Dermis blood vessel endothelial cell (primary cell): Measurements from ENCODE around the gene FAM89B. TPM values are rescaled to one million over a fixed set of nuclear protein-coding genes. Genes with fewer than 3 reads are reported as not detected.

ENCODE experiments used
- DNase-seq: peaks from one replicate; pipeline ENCODE4 v3.0.0; 2010
- total RNA-seq: library from RNA; depleted of rRNA; stranded (reverse); fragments of >200 nt; gene quantifications from 2 replicates; pipeline ENCODE4 v1.2.3, GENCODE V29; 2014

The FAM89B gene
- total RNA-seq, 1 donor from 2014 or later: 24.8 TPM

GRCh38 chr11:65539744-65540289 lies 32.5 kb upstream of the FAM89B start:
- DNase-seq: no peak

DNA sequence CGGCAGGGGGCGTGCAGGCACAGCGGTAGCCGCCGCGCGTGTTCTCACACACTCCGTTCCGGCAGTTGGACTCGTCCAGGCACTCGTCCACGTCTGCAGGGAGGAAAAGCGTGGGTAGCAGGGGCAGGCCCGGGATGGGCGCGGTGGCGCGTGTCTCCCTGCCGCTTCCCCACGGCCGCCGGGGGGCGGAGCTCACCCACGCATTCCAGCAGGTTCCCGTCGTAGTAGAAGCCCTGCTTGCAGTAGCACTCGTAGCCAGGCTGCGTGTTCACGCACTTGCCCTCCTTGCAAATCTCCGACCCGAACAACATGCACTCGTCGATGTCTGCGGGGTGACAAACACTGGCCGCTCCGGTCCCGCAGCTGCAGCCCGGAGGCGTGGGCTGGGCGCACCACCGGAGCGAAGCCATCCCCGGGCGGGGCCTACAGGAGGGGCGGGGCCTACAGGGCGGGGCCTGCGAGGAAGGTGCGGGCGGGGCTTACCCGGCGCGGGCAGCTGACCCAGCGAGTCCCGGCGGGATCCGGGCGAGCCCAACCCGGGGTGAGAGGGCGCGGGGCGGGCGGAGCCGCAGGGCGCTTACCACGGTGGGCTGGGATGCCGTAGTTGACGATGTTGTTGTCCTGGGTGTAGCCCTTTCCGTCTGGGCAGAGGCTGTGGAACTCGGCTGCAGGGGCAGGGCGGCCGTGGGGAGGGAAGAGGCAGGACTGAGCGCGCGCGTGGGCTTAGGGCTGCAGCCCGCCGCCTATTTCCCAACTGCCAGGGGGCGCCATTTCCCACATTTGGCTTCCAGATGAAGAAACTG lies 31.8 kb upstream of the FAM89B start:
- peak; percentile 90 for DNase-seq

- DNase-seq: no peak
Observed at GRCh38 chr11:65541093-65541982, 31.0 kb upstream of the FAM89B start.

DNA sequence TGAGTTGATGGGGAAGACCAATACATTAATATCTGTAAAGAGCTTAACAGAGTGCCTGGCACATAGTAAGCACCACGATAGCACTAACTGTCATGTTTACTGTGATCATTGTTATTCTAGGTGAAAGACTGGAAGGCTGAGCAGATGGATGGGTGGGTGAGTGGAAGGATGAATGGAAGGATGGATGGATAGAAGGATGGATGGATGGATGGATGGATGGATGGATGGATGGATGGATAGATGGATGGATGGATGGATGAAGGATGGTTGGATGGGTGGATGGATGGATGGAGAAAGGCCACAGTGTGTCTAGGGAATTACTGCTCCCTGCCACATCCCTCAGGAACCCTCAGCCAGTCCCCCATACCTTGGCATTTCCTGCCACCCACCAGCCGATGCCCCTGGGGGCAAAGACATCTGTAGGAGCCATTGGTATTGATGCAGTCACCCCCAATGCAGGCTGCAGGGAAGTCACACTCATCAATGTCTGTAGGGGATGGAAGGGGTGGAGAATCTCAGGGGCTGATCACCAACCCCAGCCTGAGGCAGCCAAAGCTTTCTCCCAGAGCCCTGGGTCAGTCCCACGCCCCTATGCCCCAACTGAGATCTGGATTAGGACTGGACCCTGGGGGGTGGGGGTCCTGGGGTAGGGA lies 29.5 kb upstream of the FAM89B start:
- DNase-seq: no peak

GRCh38 chr11:65545853-65546216 lies 26.5 kb upstream of the FAM89B start:
- DNase-seq: no peak

DNA sequence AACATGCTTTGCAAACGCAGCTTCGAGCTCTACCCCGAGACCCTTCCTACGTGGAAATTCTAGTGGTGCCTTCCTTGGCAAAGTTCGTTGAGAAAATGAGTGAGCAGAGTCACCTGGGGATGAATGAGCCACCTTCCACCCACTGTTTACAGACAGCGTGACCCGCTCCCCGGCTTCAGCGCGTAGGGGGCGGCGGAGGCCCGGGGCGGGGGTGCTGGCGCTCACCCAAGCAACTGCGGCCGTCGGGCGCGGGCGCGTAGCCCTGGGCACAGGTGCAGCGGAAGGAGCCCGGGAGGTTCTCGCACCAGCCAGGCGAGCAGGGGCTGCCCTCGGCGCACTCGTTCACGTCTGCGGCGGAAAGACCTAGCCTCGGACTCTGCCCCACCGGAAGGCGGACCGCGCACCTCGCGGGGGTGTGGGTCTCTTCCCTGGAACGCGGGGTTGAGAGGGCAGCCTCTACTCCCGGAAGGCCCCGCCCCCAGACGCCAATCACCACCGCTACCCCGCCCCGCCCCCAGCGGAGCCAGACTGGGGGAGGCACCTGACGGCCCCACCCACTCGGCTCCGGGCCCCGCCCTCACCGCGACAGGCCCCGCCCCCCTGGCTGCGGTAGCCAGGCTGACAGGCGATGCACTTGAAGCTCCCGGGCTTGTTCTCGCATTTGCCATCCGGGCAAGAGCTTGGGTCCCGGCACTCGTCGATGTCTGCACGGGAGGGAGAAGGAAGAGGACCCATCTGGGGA lies 25.9 kb upstream of the FAM89B start:
- DNase-seq: peak; percentile 69

DNA sequence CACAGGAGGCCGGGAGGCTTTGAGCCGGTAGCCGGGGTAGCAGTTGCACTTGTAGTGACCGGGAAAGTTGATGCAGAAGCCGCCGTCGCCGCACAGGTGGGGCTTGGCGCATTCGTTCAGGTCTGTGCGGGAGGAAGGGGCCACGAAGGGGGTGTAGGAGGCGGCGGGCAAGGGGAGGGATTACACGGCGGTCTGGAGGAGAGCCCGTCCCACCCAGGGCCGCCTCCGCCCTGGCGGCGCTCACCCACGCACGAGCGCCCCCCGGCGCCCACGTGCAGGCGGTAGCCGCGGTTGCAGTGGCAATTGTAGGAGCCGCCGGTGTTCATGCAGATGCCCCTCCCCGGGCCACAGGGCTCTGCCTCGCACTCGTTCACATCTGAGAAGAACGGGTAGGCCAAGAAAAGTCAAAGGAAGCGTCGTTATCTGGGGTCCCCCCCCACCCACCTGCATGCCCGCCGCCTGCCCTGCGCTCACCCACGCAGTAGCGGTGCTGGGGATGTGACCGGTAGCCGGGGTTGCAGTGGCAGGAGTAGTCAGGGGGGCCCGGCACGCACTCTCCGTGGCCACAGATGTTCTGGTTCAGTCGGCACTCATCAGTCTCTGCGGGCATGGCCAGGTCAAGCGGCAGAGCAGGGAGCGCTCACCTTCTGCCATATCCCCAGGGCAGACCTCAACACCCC lies 24.8 kb upstream of the FAM89B start:
- no peak for DNase-seq

DNA sequence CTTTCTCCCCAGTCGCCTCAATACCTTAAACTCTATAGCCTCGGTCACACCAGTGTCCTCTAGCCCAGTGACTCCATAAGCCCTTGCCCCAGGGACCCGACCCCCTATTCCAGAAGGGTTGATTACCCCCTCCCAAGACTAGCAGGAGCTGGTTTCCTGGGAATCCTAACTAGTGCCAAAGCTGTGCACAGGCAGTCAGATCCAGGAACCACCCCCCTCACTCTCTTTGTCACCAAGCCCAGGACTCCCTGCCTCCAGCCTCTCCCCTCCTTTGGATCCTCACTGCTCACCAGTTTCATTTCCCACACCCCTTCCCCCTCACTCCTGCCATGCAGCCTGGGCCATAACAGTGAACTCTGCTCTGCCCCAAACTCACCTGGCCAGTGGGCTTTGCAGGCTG lies 23.9 kb upstream of the FAM89B start:
- no peak for DNase-seq

DNA sequence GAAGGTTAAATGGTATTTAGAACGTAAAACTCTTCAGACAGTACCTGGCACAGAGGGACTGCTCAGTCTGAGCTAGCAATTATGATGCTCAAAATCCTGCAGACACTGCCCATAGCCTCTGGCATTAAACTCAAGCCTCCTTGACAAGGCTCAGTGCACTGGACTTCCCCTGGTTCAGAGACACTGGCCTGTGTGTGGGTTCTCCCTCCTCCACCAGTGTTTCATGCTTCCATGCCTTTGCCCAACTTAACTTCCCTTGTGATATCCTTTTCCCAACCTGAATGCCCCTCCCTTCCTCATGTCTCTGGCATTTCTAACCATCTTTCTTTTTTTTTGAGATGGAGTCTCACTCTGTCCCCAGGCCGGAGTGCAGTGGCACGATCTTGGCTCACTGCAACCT lies 23.2 kb upstream of the FAM89B start:
- DNase-seq: no peak

GRCh38 chr11:65551572-65552387 lies 20.6 kb upstream of the FAM89B start:
- DNase-seq: peak; percentile 72

GRCh38 chr11:65552388-65552951 lies 19.9 kb upstream of the FAM89B start:
- DNase-seq: no peak

GRCh38 chr11:65553301-65554001 lies 18.9 kb upstream of the FAM89B start:
- no peak for DNase-seq

DNA sequence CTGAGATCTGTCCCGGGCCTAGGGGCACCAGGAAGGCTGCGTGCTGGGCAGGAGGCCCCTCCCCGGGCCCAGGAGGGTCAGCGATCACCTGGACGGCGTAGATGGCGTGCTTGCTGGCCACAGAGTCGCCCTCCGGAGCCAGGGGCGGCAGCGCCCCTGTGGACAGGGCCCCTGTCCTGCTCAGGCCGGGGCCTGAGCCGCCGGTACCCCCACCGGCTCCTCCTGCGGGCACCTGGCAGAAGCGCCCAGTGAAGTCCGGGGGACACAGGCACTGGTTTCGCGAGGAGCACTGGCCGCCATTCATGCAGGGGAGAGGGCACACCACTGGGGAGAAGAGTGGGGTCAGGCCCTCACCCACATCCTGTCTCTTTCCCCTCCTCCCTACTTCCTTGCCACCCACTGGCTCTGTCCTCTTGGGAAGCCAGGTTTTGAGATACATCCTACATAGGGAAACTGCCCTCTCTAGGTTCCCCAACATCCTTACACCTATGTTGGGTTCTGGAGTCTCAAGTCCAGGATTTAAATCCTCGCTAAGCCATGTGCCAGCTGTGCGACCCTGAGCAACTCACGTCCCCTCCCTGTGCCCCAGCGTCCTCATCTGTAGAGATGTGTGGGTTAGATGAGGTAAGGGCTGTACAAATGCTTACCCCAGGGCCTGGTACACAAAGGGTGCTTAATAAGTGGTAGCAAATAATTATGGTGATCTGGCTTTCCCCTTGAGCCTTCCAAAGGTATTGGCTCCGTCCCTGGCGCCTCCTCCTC lies 18.1 kb upstream of the FAM89B start:
- DNase-seq: no peak

DNA sequence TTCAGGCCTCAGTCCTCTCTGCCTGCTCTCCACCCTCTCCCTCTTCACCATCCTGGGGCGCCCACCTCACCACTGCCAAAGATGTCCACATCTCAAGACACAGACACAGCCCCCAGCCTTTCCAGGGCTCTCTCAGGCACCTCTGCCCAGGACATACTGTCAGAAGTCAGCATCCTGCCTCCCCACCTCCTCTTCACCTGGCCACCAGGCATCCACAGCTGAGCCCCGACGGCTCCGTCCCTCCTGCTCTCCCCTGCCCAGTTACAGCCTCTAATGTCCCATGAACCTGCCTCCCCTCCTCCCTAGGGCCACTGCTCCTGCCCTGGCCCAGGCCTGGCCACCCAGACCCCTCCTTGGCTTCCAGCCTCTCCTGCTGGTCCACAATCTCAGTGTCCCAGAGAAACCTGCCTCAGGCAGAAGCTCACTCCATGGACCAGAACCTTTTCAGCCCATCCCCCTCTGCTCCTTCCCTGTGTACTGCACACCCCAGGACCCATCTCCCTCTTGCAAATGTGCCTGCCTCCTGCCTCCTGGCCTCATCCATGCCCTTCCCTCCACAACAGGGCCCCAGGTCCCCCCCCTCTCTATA lies 17.4 kb upstream of the FAM89B start:
- no peak for DNase-seq

DNA sequence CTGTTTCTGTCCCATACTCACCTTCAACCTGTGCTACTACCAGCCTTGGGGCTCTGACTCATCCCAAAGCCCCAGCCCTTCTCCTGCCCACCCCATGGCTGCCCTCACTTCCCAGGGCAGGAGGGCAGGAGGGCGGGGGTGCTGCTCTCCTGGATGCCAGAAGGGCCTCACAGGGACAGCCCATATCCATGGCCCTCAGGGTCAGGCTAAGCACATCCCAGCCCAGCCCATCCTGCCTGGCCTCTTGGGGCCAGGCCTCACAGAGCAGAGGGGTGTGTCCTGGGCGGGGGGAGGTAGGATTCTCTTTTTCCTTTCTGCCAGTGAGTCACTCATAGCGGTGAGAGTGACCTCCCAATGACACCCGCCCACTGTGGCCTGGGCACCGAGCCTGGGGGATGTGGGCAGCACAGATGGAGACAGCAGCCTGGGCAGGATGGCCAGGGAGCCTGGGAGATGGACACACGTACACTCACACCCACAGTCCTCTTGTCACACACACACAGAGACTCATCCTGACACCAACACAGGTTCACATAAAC lies 16.6 kb upstream of the FAM89B start:
- peak; percentile 51 for DNase-seq

DNA sequence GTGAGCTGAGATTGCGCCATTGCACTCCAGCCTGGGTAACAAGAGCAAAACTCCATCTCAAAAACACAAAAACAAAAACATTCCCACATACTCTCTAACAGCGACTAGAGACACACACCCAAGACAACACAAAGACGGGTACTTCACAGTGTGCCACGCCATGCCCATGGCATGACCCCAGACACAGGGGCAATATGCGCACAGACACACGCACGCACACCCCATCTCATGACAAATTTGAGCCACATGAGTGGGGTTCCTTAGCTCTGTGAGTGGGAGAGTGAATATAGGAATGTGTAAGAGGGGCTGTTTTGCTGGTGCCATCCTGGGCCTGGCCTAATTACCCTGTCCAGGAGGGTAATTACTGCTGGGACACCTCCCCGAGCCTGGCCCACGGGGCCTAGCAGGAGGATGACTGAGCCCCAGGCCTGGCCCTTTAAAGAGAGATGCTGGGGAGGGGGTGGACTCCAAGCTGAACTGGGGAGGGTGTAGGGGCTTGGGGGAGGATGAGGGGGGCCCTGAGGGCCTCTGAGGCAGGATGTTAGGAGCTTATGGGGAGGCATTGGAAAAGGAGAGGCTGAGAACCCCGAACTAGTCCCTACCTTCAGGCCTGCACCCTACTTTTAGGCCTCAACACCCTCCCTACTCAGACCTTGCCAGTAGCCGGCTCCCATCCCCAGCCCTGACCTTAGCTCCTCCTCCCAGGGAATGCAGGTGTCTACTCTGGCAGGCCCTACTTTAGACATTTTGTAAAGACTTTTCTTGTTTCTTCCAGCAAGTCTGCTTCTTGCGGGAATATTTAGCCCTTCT lies 15.7 kb upstream of the FAM89B start:
- DNase-seq: peak; percentile 26

DNA sequence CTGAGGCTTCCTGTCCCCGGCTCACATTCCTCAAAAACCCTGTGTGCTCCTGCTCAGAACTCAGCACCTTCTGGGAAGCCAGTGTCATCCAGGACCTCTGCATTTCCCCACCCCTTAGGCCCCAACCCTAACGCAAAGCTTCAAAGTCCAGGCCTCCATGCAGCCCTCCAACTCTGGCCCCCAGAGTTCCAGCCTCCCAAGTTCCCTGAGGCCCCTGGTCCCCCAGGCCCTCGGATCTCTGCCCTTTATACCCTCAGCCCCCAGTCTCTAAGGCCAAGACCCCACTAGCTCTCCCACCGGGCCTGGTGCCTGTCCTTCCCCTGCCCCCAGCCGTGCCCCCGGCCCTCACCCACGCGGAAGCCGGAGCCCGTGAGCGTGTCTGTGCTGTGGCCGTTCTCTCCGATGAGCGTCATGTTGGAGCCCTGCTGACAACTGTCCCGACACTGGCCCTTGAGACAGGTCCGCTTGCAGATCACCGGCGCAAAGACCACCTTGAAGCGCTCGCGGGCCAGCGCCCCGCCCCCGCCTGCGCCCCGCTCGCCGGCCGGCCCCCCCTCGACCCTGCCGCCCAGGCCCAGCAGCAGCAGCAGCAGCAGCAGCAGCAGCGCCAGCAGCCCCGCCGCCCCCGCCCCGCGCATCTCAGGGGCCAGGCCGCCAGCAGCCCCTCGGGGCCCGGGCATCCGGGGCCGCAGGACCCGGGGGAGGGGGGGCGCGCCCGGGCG lies 14.9 kb upstream of the FAM89B start:
- DNase-seq: peak; percentile 19
